Endothelial cell of umbilical vein (primary cell): ENCODE measurements around the gene COL1A2. TPM values are rescaled to one million over a fixed set of nuclear protein-coding genes. Genes with fewer than 3 reads are reported as not detected.

Experiments used
- BruUV-seq: library from RNA; stranded (reverse); fragments of 400-500 nt; replicated peaks from 2 replicates; lab custom pipeline; 2021; lab: Mats Ljungman, UMichigan
- CTCF ChIA-PET: fragments of 300-600, 350-600 bp; sonication (Branson Sonifier 250); formaldehyde crosslinking; loops from one replicate; lab custom pipeline; 2021; ENCODE audit warnings: antibody characterized with exemption, inconsistent platforms; lab: Charles Lee
- POLR2A ChIA-PET: fragments of 300-600, 350-600 bp; sonication (Branson Sonifier 250); formaldehyde crosslinking; loops from one replicate; lab custom pipeline; 2021; ENCODE audit warnings: antibody characterized with exemption, inconsistent platforms; lab: Charles Lee
- DNase-seq: peaks from one replicate; pipeline ENCODE4 v3.0.0-alpha.2; 2011; ENCODE audit warnings: low read depth, low spot score
- FAIRE-seq: peaks from 2 replicates; lab custom pipeline; 2011; peaks lifted over from hg19 to GRCh38; lab: Jason Lieb, UNC
- H2AFZ ChIP-seq: 2 replicates; pipeline ENCODE4 v1.6.0; 2012; ENCODE audit warnings: low read depth, low read length, control low read depth, inconsistent platforms
- H3K27ac ChIP-seq: 2 replicates; pipeline ENCODE4 v1.5.1; 2011; ENCODE audit warnings: low read depth, mild to moderate bottlenecking, control low read depth, low read length, moderate library complexity; ENCODE audit not compliant: insufficient read depth
- H3K27me3 ChIP-seq, 2 experiments: 2 replicates each; pipeline versions ENCODE4 v1.6.0 to v1.6.1; 2011; ENCODE audit warnings: low read length in 2 of 2, mixed read lengths in 1 of 2; ENCODE audit not compliant: control insufficient read depth in 2 of 2, insufficient read depth in 2 of 2
- H3K36me3 ChIP-seq, 2 experiments: 2 replicates in 1 of 2; 3 replicates in 1 of 2; pipeline ENCODE4 v1.5.1; 2011; ENCODE audit warnings: low read length in 2 of 2, mild to moderate bottlenecking in 1 of 2, moderate library complexity in 1 of 2; ENCODE audit not compliant: control insufficient read depth in 2 of 2, insufficient read depth in 2 of 2; ENCODE audit errors: extremely low read depth in 1 of 2
- H3K4me1 ChIP-seq: 3 replicates; pipeline ENCODE4 v1.5.1; 2011; ENCODE audit warnings: mild to moderate bottlenecking, low read length; ENCODE audit not compliant: control insufficient read depth, insufficient read depth; ENCODE audit errors: extremely low read depth
- H3K4me2 ChIP-seq: 2 replicates; pipeline ENCODE4 v1.6.1; 2011; ENCODE audit warnings: low read length, control low read depth, mixed read lengths; ENCODE audit not compliant: insufficient read depth
- H3K4me3 ChIP-seq, 3 experiments: fragments of 200-600 bp in 1 of 3; sonication (generic), shearing (Covaris generic) in 1 of 3; replicated peaks in 1 of 3; 2 replicates each; pipeline ENCODE4 v1.5.1; 2011 to 2016; ENCODE audit warnings: control low read depth in 3 of 3, low read length in 3 of 3, mild to moderate bottlenecking in 2 of 3, inconsistent platforms in 1 of 3, low read depth in 1 of 3, moderate library complexity in 1 of 3; ENCODE audit not compliant: insufficient read depth in 1 of 3
- H3K79me2 ChIP-seq: 2 replicates; pipeline ENCODE4 v1.6.0; 2012; ENCODE audit warnings: low read length, inconsistent platforms; ENCODE audit not compliant: control insufficient read depth, insufficient read depth
- H3K9ac ChIP-seq: replicated peaks from 2 replicates; pipeline ENCODE3; 2011; ENCODE audit warnings: low read length, control low read depth; ENCODE audit not compliant: insufficient read depth; ENCODE audit errors: extremely low read depth
- H3K9me1 ChIP-seq: replicated peaks from 3 replicates; pipeline ENCODE4 v1.6.0; 2011; ENCODE audit warnings: mild to moderate bottlenecking, low read length; ENCODE audit not compliant: control insufficient read depth, insufficient read depth; ENCODE audit errors: extremely low read depth
- H3K9me3 ChIP-seq: replicated peaks from 2 replicates; pipeline ENCODE4 v1.5.1; 2012; ENCODE audit warnings: low read length, inconsistent platforms; ENCODE audit not compliant: control insufficient read depth, insufficient read depth
- H4K20me1 ChIP-seq: replicated peaks from 2 replicates; pipeline ENCODE3; 2011; ENCODE audit warnings: mild to moderate bottlenecking, low read length; ENCODE audit not compliant: control insufficient read depth, insufficient read depth; ENCODE audit errors: extremely low read depth
- CTCF ChIP-seq, 2 donors: IDR thresholded peaks; 1 replicate in 1 of 2; 2 replicates in 1 of 2; pipeline ENCODE4 v1.5.1; 2011; ENCODE audit warnings: low read length in 2 of 2, mild to moderate bottlenecking in 2 of 2, moderate library complexity in 2 of 2, control low read depth in 1 of 2, inconsistent platforms in 1 of 2, low read depth in 1 of 2; ENCODE audit not compliant: insufficient read depth in 1 of 2; ENCODE audit errors: extremely low read depth in 1 of 2
- EZH2 ChIP-seq: IDR thresholded peaks from 2 replicates; pipeline ENCODE4 v1.6.1; 2012; ENCODE audit warnings: borderline replicate concordance, low read depth, mild to moderate bottlenecking, moderate library complexity, low read length, inconsistent platforms; ENCODE audit not compliant: severe bottlenecking
- FOS ChIP-seq: IDR thresholded peaks from 2 replicates; pipeline ENCODE4 v1.6.1; 2011; ENCODE audit warnings: mild to moderate bottlenecking, low read length, moderate library complexity, borderline replicate concordance; ENCODE audit not compliant: insufficient read depth
- GATA2 ChIP-seq: IDR thresholded peaks from 2 replicates; pipeline ENCODE4 v1.7.0; 2011; ENCODE audit warnings: low read depth, mild to moderate bottlenecking, moderate library complexity, mixed read lengths, low read length; ENCODE audit not compliant: insufficient read length, insufficient read depth
- JUN ChIP-seq: IDR thresholded peaks from 2 replicates; pipeline ENCODE4 v1.6.1; 2011; ENCODE audit warnings: borderline replicate concordance, low read depth; ENCODE audit not compliant: insufficient read length, insufficient read depth
- MYC ChIP-seq: IDR thresholded peaks from one replicate; pipeline ENCODE4 v1.6.1; 2011; ENCODE audit warnings: mild to moderate bottlenecking, low read depth, low read length
- POLR2A ChIP-seq: IDR thresholded peaks from 2 replicates; pipeline ENCODE4 v1.6.1; 2012; ENCODE audit warnings: low read depth, mild to moderate bottlenecking, control low read depth, low read length
- POLR2AphosphoS5 ChIP-seq: IDR thresholded peaks from 2 replicates; pipeline ENCODE4 v1.6.1; 2012; ENCODE audit warnings: low read depth, mild to moderate bottlenecking, control low read depth, low read length, moderate library complexity; ENCODE audit not compliant: insufficient read depth
- dilution Hi-C: fragments of 300-500 bp; cut with MboI; formaldehyde crosslinking; loops from one replicate; pipeline ENCODE4 v1.15.0; 2019; ENCODE audit warnings: low sequenced_read_pairs; ENCODE audit not compliant: extremely low pct_ligation_motif_present
- intact Hi-C: fragments of 100-400 bp; cut with micrococcal nuclease; formaldehyde crosslinking; loops from one replicate; pipeline ENCODE4 v1.10.0; 2022
- polyA plus RNA-seq, 4 experiments: library from polyadenylated mRNA; depleted of rRNA in 3 of 4; stranded (reverse) in 3 of 4; unstranded in 1 of 4; fragments of >200 nt; gene quantifications; 2 replicates each; pipeline versions ENCODE4 v1.2.1 to v1.2.3, GENCODE V29; 2011 to 2012; ENCODE audit warnings: missing spikeins in 1 of 4
- total RNA-seq: library from RNA; stranded (reverse); gene quantifications from 2 replicates; pipeline ENCODE4 v1.2.3, GENCODE V29; 2021
- TF ChIP-seq, protein P1 (sequence below): IDR thresholded peaks from 2 replicates; pipeline ENCODE4 v1.6.1; 2011; ENCODE audit not compliant: insufficient read depth, insufficient read length

The COL1A2 gene
- total and polyA plus RNA-seq, 2 donors (not counting 3 experiments of a cell fraction or from before 2014, with no cell fraction given): 28.9 to 40.8 TPM

- no TSS peak for BruUV-seq
- POLR2A ChIA-PET: no interaction called here
- H3K27me3 ChIP-seq: peaks cover 0 to 4% of the 10 kb centered on the region in 2 experiments
Measured at GRCh38 chr7:94434042-94434441, 39.3 kb downstream of the COL1A2 start.

More at GRCh38 chr7:94434042-94434441, 39.3 kb downstream of the COL1A2 start:
- Histone ChIP-seq H3K79me2 (no peaks in the 10 kb centered on the region), H3K9ac (no peak overlapping the region), H3K4me1 (no peaks in the 10 kb centered on the region), H3K9me1 (no peaks in the 10 kb centered on the region), H2AFZ (no peak overlapping the region), H3K4me2 (no peak overlapping the region), H3K4me3 (no peak overlapping the region), H4K20me1 (no peaks in the 10 kb centered on the region), H3K27ac (no peak overlapping the region), H3K36me3 (no peaks in the 10 kb centered on the region), H3K9me3 (no peaks in the 10 kb centered on the region)
- FAIRE-seq (no peak), DNase-seq (no peak)
- dilution Hi-C loops (loop anchor here (25.0 kb wide), 1 partner anchor 147 kb away; no protein-coding TSS in a partner anchor), intact Hi-C loops (no loop called here)
- TF ChIP-seq MYC (no peak), GATA2 (no peak), JUN (no peak), CTCF (IDR thresholded peaks at IDR 0.05; ENCODE audit: extremely low read depth in 1 of 2, insufficient read depth in 1 of 2, low read depth in 1 of 2, low read length in 2 of 2) (no peak), FOS (no peak), EZH2 (no peak), POLR2A (no peak), POLR2AphosphoS5 (no peak)
- TF ChIP-seq, protein P1, sequence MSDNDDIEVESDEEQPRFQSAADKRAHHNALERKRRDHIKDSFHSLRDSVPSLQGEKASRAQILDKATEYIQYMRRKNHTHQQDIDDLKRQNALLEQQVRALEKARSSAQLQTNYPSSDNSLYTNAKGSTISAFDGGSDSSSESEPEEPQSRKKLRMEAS: no peak
- CTCF ChIA-PET: interaction anchor here (1.0 to 10.6 kb wide), 5 partner anchors 16 to 813 kb away, joined by 3 to 276 read pairs (median 19); partner anchors contain the start of gene COL1A2
